Hematopoietic multipotent progenitor cell treated with erythropoietin and hydrocortisone succinate and interleukin-3 and kit ligand, for 17 days (in vitro differentiated cells): ENCODE results near the gene CHST9.
"Not testable (repeated sequence)": the region's sequence is repeated elsewhere in the genome, so short reads cannot be mapped to it uniquely, and the experiment has no call there.

ENCODE experiments used
- DNase-seq: peaks from one replicate; pipeline ENCODE4 v3.0.0-alpha.2; 2015; ENCODE audit warnings: low spot score

CHST9 gene

DNA sequence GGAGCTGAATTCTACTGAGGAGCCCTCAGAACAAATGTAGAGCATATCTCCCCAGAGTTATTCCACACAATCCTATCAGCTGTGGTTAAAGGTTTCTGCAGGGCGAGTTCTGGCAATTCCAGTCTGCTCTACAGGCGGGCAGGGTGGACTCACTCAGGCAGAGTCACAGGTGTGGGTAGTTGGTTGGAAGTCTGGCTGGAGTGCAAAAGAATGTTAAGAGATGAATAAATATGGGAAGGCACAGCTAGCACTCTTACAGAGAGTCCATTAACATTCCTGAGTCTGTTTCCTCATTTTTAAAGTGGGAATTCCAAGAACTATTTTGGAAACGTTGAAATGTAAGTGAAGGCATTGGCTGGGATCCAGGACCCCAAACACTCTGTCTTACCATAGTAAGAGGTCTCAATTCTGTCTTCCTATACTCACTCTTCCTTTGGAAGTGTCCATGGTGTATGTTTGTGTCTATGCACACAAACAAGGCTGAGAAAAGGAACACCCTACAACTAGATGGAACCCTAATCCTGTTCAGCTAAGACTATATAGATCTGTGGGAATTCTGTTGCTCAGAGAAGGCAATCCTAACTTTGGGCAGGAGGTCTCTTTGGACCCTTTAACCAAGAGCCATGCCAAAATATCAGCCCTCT, 256.3 kb downstream of the CHST9 start:
- no peak for DNase-seq

DNA sequence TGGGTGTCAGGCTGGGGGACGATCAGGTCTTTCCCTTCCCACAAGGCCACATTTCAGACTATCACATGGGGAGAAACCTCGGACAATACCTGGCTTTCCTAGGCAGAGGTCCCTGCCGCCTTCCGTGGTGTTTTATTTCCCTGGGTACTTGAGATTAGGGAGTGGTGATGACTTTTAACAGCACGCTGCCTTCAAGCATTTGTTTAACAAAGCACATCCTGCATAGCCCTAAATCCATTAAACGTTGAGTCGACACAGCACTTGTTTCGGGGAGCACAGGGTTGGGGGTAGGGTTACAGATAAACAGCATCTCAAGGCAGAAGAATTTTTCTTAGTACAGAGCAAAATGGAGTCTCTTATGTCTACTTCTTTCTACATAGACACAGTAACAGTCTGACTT, 257.3 kb downstream of the CHST9 start:
- not testable (repeated sequence) for DNase-seq

DNA sequence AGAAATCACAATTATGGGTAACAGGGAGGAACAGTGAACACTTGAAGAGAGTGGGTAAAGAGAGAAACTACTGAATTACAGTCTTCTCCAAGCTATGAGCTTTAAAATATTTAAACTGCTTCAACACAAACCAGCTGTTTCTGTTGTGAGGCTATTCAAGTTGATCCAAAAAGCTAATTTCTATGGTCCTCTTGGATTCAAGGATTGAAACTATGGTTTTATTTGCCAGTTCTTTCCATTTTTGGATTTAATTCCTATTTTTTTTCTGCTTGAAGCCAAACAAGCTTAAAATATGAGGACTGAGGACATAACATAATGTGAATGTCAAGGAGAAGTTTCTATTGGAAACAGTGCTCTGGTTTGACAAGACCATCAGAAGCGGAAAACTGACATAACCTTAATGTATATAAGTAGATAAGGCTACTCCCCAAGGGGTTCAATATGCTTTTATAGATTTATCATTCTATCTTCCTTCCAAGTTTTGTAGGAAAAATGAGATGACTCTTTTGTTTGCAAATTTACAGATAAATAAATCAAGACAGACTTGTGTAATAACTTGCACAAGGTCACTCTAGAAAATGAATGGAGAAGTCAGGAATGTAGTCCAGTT, 258.9 kb downstream of the CHST9 start:
- no peak for DNase-seq

DNA sequence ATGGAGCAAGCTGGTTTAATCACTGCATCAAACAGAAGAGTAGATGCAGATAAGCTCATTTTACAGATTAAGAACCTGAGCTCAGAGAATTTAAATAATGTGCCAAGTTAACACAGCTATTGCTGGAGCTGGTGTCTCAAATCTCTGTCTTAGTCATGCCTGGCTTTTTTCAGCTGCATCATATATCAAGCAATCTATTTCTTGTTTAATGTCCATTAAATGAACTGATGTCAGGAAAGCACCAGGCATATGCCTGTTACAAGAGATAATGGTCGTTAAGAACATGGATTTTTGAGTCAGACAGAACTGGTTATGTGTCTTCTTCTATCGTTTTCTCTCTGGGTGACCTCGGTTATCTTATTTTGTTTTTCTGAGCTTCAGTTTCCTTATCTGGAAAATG, 259.8 kb downstream of the CHST9 start:
- DNase-seq, result no peak

DNA sequence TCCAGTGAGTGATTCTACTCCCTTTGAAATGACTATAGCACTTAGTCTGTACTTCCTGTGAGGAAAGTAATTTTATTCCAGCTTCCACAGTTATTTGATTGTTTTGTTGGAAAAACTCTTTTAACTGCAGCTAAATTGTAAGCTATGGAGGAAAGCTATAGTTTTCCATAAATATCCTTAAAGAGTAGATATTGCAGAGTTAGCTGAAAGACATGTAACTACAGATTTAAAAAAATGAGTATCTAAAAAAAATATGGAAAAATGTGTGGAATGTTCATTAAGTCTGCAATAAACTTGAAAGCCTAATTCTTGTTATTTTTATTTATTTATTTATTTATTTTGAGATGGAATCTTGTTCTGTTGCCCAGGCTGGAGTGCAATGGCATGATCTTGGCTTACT, 262.8 kb downstream of the CHST9 start:
- no peak for DNase-seq

DNA sequence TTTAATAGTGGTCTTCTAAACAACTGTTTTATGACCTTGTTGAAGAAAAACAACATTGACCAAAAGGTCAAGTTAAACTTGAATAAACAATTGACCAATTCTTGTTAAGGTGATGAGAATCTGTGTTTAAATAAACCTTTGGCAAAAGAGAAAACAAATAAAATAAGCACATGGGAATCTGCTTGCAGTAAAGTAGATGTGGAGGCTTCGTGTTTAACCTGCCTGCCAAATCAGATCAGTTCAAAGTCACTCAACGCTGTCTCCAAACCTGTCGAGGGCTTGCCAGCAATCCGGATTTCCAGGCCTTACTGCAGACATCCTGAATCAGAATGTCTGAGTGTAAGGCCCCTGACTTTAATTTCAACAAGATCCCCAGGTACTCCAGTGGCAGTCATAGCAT, 264.5 kb downstream of the CHST9 start:
- DNase-seq, result no peak

DNA sequence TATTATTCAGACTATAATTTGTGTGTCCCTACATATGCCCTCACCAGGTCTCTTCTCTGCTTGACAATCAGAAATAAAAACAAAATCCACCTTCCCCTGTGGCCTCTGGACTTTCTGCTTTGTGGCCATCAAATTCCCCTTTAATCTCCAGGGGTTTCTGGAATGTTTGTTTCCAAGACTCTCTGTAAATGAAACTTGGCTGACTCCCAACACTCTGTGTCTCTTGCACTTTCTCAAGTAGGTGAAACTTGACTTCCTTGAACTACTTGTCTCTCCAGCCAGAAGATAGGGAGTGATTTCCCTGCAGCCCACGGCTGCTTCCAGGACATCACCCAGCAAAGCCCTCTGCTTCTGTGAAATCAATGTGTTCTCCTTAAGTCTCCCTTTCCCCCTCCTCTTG, 265.5 kb downstream of the CHST9 start:
- no peak for DNase-seq

DNA sequence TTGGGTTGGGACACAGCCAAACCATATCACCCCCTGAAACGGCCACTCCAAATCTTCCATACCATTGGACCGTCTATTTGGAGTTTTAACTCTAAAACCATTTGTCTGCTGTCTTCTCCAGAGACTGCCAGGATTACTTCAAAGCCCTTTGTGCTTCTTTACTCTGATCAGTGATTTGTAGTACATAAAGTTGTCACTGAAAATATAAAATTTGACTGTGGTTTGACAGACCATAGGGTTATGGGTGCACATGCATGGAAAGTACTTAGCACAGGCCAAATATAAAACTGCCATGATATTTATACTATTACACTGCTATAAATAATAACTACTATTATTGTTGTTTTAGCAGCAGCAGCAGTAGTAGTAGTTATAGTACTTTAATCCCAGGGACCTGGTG, 265.9 kb downstream of the CHST9 start:
- no peak for DNase-seq

DNA sequence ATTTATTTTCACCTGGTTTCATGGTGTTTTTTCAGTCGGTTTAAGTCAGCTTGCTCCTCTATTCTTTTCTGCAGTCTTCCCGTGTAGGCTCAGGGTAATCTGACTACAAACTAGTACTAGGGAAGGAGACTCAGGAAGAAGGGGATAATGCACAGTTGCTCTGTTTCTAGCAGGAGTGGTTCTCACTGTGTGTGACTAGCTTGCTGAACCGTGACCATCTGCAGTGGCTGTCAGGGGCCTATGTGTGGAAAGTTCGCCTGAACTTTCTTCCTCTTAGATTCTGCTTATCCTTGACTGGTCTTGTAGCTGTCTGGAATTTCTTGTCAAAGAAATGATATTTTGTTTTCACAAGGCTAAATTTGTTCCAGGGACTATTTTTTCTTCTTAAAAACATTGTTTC, 273.3 kb downstream of the CHST9 start:
- no peak for DNase-seq

DNA sequence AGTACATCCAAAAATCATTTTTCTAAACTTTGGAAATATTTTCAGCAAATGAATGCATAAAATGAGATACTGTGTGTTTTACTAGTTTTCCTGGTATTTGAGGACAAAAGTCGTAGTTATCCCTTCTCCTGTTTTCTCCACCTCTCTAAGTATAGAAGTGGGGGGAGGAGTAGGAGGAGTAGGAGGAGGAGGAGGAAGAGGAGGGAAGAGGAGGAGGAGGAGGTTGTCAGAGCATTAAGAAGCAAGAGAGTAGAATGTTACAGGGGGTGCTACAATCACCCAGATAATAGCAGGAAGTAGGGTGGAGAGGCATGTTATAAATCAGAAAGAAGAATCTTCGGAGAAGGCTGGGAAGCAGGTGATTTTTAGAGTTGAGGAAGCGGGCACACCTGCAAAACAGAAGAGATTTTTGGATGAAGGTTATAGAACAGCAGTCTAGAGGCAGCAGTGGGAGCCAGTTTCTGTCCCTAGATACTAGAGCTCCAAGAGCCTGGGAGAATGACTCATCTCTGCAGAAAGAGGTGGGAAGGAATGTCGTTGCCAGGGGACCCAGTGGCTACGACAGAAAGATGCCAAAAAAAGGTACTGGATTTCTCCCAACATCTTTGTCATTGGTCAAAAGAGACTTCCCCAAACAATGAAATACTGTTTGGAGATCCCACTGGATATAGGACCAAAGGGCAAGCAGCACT, 275.4 kb downstream of the CHST9 start:
- no peak for DNase-seq

DNA sequence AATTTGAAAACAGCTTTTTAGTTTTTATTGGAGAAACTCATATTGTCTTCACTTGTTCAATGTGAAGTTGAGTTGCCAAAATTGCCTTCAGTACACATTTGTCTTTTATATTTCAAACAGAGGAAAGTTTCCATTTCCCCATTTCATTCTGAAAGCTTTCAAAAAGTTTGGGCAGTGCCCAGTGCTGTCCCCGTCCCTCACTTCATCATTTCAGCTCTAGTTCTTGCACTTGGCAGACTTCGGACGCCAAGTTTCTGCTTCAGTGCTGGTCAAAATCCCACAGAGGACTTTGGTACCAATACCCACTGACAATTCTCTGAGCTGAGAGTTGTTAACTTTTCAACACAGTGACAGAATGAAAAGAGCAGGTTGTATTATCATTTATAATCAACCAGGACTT, 276.2 kb downstream of the CHST9 start:
- no peak for DNase-seq

DNA sequence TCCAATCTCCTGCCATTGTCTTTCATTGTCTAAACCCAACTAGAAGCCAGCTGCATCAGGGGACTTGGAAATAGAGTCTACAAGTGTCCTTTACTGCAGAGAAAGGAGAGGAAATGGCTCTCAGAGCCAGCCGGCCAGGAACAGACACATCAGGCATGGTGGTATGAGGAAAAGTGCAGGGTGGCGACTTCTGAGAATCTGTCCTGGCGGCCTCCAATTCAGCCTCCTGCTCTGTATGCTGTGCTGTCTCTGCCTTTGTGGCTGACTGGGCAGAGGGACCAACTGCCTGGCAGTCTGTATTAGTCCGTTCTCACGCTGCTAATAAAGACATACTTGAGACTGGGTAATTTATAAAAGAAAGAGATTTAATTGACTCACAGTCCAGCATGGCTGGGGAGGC, 282.8 kb downstream of the CHST9 start:
- DNase-seq, result no peak

DNA sequence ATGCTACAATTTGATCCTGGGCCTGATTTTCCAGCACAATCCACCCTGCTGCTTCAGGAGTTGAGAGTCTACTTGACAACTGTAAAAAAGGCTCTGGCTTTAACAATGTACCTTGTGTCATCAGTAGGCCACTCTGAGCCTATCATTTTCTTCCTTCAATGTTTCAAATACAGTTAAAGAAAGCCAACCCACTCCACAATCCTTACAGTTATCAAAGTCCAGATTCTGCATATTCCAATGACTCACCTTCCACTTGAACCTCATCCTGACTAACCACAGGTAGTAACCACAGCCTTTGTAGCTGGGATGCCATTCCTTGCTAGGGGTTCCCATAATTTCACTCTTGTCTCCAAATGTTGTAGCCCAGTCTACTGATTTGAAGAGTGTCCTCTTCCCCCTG, 284.1 kb downstream of the CHST9 start:
- no peak for DNase-seq

DNA sequence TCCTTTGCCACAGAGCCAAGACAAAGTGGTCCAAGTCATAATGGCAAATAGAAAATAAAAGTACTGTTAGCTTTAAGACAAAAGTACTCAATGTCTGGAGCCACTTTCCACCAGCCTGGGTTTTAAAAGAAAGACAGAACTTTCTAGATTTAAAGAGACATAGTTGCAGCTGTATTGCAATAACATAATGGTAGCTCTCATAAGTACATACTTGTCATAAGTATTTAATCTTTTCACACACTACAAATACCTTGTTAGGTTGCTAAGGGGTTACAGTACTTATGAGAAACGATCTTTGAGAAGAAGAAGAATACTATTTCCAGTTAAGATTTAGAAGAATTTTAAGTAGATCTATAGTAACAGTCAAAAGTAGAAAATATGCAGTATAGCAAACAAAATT, 290.7 kb downstream of the CHST9 start:
- DNase-seq, result no peak

DNA sequence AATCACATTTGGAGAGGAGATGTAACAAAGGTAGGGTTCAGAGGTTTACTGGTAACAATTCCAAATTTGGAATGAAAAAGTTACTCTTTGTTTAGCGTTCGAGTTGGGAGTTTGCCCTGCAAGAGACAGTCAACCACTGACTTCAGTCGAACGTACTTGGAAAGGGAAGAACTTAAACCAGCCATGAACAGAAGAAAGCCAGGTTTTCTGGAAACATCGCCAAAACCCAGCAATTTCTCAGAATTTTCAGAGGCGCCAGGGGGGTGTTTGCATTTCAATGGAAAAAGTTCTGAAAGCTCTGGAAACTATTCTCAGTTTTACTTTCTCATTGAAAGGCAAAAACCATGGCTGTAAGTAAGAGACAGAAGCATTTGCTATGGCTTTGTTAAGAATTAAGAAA, 291.1 kb downstream of the CHST9 start:
- DNase-seq, result no peak

DNA sequence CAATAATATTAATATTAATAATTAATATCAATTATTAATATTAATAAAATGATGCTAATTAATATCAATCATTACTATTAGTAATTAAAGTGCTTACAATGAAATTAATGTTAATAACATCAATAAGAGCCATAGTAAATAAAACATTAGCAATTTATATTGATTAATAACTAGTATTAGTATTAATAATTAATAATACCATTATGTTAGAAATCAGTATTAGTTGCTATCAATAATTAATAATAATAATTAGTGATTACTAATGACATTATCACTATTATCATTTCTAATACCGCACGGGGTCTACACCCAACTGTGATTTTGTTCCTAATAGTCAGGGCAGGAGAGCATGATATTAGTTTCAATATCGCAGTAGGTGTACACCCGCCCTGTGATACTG, 296.8 kb downstream of the CHST9 start:
- DNase-seq, result no peak

DNA sequence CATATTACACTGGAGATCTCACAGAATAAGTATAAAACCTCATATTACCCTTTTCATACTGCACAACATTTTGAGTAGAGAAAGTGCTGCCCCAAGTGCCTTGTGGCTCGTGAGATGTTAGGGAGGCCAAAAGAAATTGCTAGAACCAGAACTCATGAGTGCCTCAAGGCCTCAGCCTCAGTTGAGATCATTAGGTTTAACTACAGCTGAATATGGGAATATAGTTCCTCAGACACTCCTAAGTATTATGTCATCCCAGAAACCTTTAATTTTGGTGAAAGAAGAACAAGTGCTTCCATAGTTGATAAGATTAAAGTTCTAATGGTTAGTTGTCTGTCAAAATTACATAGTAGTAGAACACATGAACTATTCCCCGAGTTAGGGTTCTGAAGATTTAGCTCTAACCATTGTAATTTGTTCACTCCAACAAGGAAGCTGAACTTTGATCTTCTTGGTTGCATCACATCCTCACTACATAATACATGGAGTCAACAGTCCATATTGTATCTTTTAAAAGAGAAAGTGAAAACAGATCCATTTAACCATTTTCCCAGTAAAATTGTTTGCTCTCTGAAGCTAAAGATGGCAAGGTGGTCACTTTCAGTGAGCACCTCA, 310.0 kb downstream of the CHST9 start:
- no peak for DNase-seq

DNA sequence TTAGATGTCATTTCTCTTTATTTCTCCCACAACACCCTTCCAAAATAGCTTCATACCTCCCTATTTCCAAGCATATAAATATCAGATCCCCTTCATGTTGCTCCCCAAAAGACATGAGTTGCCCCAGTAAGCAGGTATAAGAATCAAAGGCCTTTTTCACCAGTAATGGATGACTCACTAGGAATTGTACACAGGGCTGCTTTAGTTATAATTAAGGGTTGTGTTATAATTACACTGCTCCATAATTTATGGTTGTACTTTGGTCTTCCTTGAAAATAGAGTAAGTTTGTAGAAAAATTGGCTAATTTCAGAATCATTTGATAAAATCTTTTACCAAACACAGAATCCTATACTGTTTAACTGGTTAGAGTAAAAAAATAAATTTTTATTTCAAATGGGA, 310.8 kb downstream of the CHST9 start:
- DNase-seq, result no peak

DNA sequence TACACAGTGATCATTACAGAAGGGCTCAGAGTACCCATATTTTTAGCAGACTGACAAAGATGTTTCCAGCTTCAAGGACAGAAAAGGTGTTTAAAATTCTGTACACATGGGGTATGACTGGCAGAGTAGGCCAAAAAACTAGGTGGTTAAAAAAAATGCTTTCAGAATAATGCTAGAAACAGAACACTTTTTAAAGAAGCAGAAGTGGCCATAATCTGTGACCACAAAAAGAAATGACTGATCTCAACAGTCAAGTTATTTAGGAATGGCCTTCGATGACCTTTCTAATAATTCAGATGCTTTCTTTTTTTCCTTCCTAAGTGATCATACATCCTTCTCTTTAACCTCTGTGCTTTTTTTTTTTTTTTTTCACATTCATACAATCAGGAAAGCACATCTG, 315.5 kb downstream of the CHST9 start:
- DNase-seq, result no peak

DNA sequence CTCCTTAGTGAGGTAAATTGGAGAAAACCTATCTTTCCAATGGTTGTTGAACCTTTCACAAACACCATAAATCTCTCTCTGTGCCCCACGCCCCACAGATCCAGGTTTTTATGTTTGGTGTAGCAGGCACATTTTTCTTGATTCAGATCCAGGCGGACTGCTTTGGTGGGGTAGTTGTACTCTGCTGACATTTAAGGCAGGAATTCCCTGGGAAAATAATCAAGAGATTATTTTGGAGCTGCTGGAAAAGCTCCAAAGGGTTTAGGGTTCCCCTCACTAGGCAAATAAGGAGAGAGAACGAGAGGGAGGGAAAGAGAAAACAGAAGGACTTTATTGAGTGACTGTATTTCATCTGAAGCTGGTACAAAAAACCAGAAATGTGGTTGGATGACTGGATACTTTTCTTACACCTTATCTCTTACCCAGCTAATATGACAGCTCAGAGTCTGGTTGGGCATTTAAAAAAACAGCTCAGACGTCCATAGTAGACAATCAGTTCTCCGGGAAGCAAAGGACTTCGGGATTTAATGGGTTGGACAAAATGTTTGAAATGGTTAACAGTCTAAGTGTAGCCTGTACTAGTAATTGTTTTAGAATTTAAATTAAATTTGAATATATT, 316.0 kb downstream of the CHST9 start:
- no peak for DNase-seq

DNA sequence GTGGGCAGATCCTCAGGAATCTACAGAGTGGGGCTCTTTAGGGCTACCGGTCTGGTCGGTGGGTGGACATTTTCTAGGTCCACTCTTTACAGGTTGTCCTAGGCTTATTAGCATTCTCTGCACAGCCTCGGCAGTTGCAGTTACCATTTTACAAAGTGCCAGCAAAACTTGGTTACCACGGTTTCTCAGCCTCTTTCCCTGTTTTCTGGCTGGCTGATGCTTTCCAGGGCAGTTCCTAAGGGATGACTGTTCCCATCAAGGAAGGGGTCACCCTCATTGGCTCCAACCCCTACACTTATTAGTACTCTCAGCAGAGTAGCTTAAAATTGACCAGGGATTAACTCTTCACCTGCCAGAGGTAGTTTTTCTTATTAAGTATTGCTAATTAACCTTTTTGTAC, 317.6 kb downstream of the CHST9 start:
- no peak for DNase-seq

DNA sequence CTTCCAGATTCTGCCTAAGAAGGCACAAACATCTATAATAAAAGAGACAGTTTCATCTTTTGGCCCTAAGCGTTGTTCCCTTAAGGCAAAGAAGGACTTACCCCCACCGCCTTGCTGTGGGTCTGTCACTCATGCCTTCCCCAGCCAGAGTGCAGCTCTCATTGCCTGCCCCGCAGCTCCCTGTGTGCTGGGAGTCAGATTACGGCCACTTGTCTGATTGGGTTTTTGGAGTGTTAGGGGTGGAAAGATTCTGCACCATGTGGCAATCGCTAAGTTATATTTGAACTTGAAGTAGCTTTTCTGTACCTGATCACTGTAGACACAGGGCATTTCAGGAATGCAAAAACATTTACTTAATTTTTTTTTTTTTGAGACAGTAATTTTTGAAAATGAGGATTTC, 319.6 kb downstream of the CHST9 start, which contains the start of gene AQP4:
TSS of gene AQP4 (minus strand) at position 151 of the 400 bp plus-strand sequence. CDS start at position 133, 18 bp downstream.
- no peak for DNase-seq

DNA sequence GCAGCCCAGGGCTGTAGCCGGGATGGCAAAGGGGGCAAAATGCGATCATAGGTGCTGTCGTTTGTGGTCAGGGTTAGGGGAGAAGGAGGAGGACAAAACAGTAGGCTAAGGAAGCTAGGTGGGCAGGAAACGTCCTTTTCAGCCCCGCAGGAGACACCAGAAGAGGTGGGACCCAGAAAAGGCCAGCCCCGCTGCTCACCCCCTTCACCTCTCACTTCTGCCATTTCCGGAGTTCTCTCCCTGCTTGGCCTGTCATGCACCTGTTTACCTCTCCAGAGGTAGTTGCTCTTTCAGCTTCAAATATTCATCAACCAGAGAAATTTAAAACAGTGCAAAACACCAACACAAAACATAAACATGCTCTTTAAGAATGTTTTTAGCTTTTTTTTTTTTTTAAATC, 320.4 kb downstream of the CHST9 start:
- no peak for DNase-seq
